Cortex of kidney (tissue), 1 donor: Measurements from ENCODE around the gene CCDC192.
"Not testable (repeated sequence)": the region's sequence is repeated elsewhere in the genome, so short reads cannot be mapped to it uniquely, and the experiment has no call there.

Experiments used
- DNase-seq: peaks from one replicate; lab custom pipeline; 2025; lab: John Stamatoyannopoulos, UW

Gene CCDC192, protein sequence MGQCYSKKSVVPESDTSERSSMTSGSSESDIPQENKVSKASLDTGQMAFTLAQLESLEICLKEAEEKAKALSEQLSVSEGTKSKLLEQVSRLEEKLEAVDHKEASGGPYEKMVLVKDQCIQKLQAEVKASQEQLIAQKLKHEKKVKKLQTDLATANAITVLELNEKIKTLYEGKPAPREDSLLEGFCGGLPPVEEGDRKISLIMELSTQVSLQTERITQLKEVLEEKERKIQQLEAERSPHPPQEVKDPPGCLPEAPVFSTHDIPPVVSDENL

GRCh38 chr5:127702926-127703561, at the start of gene CCDC192:
TSS of gene CCDC192 (plus strand) at chr5:127703391. CDS start at chr5:127703446, 55 bp downstream.
- DNase-seq, result no peak

GRCh38 chr5:127656825-127657224, 46.4 kb upstream of the CCDC192 start:
- DNase-seq, result no peak

DNA sequence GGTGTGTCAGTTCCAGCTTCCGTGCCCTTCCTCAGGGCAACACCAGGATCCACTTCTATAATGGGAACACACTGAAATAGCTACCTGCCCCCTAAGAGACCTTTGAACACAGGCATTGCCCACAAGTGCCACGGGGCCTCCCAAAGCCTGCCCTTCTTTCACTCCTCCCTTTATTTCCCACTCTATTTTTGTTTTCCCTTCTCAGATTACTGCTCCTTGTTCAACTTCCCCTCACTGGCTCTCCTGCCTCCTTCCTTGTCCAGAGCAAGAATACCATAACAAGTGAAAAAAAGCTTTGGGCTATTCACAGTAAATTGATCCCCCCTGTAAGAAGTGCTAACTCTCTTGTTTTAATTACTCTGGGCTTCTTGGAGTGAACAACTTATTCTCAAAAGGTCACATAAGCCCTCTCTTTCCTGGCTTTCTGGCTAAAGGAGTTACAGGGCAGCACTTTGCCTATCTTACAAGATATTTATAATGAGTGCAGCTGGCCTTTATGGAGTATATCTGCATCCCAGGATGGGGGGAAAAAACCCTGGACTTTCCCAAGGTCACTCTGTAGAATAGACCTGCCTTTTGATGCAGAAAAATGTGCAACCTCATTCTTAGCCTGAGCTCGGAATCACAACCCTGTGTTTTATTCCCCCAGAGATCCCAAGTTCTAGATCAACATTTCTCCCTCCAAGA, 43.0 kb upstream of the CCDC192 start:
- DNase-seq, result no peak

GRCh38 chr5:127664093-127664492, 39.1 kb upstream of the CCDC192 start:
- no peak for DNase-seq

DNA sequence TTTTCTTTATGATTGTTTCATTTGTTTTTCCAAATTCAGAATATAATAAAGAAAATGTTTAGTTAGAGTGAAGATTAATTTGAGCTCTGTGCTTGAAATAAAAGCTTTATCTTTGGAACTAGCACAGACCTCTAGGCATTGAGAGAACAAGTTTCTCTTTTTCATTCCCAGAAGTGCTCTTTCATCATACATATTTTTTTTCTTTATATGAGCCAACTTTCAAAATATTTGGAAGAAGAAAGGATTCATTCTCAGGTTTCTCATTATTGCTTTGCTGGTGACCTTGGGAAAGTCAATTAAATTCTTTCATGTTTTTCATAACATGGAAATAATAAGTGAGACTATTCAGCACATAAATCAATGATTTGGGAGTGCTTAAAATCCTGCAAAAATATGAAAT, 37.5 kb upstream of the CCDC192 start:
- no peak for DNase-seq

DNA sequence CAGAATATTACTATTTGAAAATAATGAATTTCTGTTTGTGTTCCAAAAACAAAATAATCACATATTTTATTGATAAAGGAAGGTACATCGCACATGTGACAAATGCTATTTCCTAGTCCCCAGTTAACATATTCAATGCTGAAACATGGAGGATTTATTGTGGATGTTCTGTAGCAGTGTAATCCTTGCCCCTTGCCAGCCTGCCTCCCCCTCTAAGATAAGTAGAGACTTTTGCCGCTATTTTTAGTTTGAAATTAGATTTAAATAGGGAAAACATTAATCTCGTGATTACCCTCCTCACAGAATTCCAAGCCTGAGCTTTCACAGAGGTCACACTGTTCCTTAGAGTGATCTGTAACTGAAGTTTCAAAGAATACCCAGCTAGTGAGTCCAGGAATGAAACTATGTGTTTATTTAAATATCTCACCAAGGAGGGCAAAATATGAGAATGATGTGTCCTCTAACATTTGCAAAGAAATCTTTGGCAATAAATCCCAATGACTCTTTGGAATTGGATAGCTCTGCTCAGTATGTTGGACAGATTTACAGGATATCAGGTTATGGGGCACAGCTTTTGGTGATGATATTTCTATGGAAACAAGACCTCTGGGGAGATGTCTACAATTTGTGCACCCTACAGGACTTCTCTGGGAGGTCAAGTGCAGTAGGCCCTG, 37.0 kb upstream of the CCDC192 start:
- no peak for DNase-seq

DNA sequence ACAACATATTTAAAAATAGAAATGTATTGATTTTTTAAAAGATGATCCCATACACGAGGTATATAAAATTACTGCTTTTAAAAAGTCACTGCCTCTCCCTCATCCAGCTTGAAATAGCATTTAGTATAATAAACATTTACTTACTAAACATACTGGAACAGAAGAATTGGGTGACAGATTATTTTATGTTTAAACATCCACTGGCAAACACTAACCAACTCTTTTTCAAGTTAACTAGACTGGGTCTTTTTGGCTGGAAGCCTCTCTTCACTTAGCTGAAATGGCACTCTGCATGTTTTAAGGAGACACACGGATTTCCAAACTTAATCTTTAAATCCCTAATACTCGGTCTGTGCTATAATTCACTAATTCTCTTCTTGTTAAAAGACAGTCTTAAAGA, 35.3 kb upstream of the CCDC192 start:
- DNase-seq, result no peak

- no peak for DNase-seq
Observed at GRCh38 chr5:127671218-127671617, 32.0 kb upstream of the CCDC192 start.

DNA sequence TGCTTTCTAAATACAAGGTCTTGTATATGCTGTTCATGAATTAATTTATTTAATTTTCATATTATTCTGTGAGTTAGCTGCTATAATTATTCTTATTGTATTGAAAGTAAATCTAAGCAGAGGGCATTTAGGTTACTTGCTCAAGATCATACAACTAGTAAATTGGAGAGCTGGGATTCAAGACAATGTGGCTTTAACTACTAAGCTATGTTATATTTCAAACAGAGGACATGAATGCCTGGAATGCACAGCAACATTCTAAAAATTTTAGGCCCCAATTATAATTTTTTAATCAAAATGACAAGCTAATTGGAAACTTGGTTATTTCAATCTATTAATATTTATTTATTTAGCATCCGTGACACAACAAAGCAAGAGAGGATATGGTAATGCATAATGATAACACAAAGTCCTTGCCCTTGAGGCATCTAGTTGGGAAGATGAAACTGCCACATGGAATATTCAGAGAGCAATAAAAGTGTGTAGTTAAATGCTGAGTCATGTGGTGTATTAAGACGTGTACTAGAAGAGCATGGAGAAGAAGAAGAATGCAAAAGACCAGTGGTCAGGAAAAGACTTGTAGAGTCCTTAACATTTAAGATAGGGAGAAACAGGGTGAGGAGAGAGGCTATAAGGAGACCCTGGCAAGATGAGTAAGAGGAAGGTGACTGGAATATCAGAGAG, 29.9 kb upstream of the CCDC192 start:
- no peak for DNase-seq

GRCh38 chr5:127676951-127677350, 26.2 kb upstream of the CCDC192 start:
- DNase-seq, result not testable (repeated sequence)

DNA sequence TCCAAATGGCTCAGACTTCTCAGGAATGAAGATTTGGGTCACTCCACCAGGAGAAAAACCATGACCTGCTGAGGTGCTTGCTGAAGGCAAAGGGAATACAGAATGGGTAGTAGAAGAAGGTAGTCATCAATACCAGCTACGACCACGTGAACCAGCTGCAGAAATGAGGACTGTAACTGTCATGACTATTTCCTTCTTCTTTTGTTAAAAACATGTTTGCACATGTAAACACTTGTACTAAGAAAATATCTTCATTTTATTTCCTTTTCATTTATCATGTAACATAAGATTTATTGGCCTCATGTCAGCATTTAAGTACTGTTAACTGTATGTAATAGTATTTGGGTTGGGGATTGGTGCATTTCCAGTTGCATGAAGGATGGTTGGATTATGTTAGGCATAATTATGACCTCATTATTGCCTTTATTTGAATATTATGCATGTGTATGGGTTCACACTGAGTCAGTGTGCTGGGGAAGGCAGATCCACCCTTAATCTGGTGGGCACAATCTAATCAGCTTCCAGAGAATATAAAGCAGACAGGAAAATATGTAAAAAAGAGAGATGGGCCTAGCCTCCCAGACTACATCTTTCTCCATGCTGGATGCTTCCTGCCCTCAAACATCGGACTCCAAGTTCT, 23.4 kb upstream of the CCDC192 start:
- DNase-seq, result not testable (repeated sequence)

- no peak for DNase-seq
Observed at GRCh38 chr5:127680595-127680994, 22.6 kb upstream of the CCDC192 start.

GRCh38 chr5:127683008-127683407, 20.2 kb upstream of the CCDC192 start:
- DNase-seq, result no peak

DNA sequence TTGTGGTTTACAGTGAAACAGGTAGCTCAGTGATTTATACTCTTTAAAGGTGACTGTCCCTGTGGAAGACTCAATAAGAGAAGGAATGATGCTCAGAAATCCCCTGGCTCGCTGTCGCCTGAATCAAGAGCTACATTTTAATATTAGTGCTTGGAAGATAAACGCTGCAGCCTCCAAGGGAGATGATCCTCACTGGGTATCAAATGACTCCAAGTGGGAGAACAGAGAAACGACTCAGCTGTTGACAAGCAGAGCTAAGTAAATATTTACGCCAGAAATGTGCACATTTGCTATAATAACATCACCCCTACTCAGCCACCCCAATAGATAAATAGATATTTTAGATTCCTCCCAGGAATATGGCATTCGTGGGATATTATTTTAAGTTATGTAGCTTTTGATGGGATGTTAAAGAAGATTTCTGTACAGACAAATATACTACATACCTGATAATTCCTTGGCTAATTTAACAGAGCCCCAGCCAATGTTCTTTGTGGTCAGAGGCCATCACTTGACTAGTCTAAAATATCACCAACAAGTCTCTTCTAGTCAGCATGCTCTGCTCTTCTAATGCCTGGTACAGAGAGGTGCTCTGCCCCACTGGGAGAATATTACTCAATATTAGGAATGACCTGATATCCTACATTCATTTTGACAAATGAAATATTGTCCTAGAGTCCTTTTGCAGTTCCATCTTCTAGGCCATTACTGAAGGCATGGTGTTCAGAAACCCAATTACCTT, 18.3 kb upstream of the CCDC192 start:
- DNase-seq, result no peak

DNA sequence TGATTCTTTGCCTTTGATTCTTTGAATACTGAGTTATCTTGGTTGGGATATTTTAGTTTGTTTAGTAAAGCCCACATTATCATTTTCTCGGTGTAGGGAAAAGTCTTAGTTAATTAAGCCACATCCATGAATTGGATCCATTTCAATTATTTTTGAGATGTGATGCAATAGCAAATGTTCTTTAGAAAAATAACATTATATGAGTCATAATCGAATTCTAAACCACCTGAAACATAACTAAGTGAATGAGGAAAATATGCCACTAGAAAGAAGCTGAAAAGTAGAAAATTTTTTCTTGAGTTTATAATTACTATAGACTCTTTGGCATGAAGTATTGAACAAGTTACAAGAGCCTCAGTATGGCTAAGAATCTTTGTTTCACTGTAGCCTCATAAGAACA, 17.5 kb upstream of the CCDC192 start:
- no peak for DNase-seq

GRCh38 chr5:127686424-127686823, 16.8 kb upstream of the CCDC192 start:
- no peak for DNase-seq

GRCh38 chr5:127694518-127695171, 8.5 kb upstream of the CCDC192 start:
- no peak for DNase-seq

DNA sequence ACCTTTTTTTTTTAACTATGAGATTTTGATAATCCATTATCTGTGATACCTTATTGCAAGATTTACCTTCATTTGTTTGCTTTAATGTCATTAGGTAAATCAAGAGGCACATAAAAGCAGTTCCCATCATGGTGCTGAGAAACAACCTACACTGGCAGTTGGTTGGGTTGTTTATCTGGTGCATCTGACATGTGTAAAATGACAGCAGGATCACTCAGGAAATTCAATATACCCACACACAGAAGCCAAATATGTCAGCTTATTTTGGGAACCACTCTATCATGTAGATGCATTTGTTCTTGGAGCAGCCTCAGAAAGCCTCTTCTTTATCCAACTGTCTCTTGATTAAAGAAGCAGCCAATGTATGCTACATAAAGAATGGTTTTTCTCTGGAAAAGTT, 7.8 kb upstream of the CCDC192 start:
- no peak for DNase-seq

- DNase-seq, result no peak
Observed at GRCh38 chr5:127696683-127697082, 6.5 kb upstream of the CCDC192 start.

DNA sequence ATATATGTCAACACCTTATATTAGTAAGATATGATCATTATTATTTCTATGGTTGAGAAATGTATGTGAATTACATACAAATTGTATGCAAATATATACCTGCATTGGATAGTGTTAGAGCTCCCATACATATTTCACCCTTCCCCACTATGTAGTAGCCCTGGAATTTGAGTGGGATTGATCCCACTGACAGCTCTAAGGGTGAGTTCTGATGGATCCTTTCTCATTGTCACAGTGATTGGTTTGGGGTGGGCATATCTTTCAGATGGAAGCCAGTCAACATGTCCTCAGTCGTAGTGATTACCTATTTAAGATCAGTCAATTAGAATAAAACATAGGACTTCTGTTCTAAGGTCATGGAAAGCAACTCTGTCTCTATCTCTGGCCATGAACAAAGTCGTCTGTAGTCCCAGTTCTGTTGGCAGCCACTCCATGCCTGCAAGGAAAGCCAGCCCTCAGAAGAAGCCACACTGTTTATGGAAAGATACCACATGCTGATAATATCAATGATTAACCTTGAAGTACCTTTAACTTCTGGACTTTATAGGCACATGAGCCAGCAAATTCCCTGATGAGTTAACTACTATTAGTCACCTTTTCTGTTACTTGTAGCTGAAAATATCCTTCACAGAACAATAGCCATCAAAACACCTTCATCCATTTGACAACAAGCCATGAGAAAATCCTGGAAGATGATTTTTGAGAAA, 5.1 kb upstream of the CCDC192 start:
- no peak for DNase-seq
